Stomach (tissue), 4 donors: Measurements from ENCODE around the gene PSMA5.

Experiments used
- POLR2A ChIP-seq, 4 donors: fragments of 450-650 bp; IDR thresholded peaks; one replicate each; pipeline ENCODE4 v1.6.1; 2016; ENCODE audit warnings: antibody characterized with exemption in 4 of 4, control low read depth in 2 of 4, mild to moderate bottlenecking in 1 of 4, moderate library complexity in 1 of 4
- TF ChIP-seq, protein P1 (sequence below), 7 experiments: fragments of 450-650 bp in 4 of 7; fragments of 200-600 bp in 3 of 7; sonication (generic) in 3 of 7; IDR thresholded peaks; one replicate each; pipeline ENCODE4 v1.5.1; 2016 to 2019; ENCODE audit warnings: antibody characterized with exemption in 7 of 7, control low read depth in 2 of 7, mild to moderate bottlenecking in 1 of 7

DNA sequence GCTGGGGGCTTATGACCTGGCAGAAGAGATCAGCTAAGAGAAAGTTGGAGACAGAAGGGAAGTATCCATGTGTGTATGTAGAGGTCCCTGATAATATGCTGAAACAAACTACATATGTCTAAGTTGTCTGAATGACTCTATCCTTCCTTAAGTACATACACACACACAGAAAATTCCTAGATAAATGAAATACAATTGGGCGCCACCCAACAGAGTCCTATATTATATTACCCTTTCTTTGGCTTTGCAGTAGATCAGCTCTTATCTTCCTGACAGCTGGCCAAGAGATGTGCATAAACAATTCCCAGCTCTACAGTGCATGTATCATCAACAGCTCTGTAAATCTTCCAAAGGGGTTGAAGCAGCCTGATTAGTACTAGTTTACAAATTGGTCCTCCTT, 68.6 kb downstream of the PSMA5 start:
- TF ChIP-seq POLR2A (IDR thresholded peaks at IDR 0.05) = no peak
- TF ChIP-seq, protein P1, sequence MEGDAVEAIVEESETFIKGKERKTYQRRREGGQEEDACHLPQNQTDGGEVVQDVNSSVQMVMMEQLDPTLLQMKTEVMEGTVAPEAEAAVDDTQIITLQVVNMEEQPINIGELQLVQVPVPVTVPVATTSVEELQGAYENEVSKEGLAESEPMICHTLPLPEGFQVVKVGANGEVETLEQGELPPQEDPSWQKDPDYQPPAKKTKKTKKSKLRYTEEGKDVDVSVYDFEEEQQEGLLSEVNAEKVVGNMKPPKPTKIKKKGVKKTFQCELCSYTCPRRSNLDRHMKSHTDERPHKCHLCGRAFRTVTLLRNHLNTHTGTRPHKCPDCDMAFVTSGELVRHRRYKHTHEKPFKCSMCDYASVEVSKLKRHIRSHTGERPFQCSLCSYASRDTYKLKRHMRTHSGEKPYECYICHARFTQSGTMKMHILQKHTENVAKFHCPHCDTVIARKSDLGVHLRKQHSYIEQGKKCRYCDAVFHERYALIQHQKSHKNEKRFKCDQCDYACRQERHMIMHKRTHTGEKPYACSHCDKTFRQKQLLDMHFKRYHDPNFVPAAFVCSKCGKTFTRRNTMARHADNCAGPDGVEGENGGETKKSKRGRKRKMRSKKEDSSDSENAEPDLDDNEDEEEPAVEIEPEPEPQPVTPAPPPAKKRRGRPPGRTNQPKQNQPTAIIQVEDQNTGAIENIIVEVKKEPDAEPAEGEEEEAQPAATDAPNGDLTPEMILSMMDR (IDR thresholded peaks at IDR 0.05) = no peak
